HG03045 (cell line): ENCODE measurements around the gene GLI3.

Experiments used
- ATAC-seq: cut with Tn5 transposase; IDR thresholded peaks from one replicate; pipeline ENCODE4 v1.9.1; 2021; ENCODE audit warnings: mild to moderate bottlenecking, moderate library complexity; ENCODE audit not compliant: unreplicated experiment

Gene GLI3

GRCh38 chr7:42180806-42181205 is 56.2 kb downstream of the GLI3 start:
- no peak for ATAC-seq

- no peak for ATAC-seq
These were observed 60.3 kb downstream of the GLI3 start for GRCh38 chr7:42176724-42177101.

GRCh38 chr7:42175834-42176723 is 60.9 kb downstream of the GLI3 start:
- ATAC-seq = no peak

GRCh38 chr7:42174391-42174912 is 62.6 kb downstream of the GLI3 start:
- no peak for ATAC-seq

- ATAC-seq = no peak
These were observed 66.3 kb downstream of the GLI3 start for GRCh38 chr7:42170724-42171123.

GRCh38 chr7:42168512-42168911 is 68.5 kb downstream of the GLI3 start:
- no peak for ATAC-seq

- no peak for ATAC-seq
These were observed 69.3 kb downstream of the GLI3 start for GRCh38 chr7:42167631-42168236.

GRCh38 chr7:42167206-42167605 is 69.8 kb downstream of the GLI3 start:
- ATAC-seq = no peak

- no peak for ATAC-seq
These were observed 72.1 kb downstream of the GLI3 start for GRCh38 chr7:42164881-42165428.

GRCh38 chr7:42162560-42163325 is 74.3 kb downstream of the GLI3 start:
- ATAC-seq = no peak

- ATAC-seq = no peak
These were observed 75.3 kb downstream of the GLI3 start for GRCh38 chr7:42161719-42162118.

- no peak for ATAC-seq
These were observed 75.9 kb downstream of the GLI3 start for GRCh38 chr7:42161110-42161509.

- no peak for ATAC-seq
These were observed 77.9 kb downstream of the GLI3 start for GRCh38 chr7:42159130-42159529.

- no peak for ATAC-seq
These were observed 79.9 kb downstream of the GLI3 start for GRCh38 chr7:42156967-42157721.

GRCh38 chr7:42156291-42156865 is 80.6 kb downstream of the GLI3 start:
- no peak for ATAC-seq

- no peak for ATAC-seq
These were observed 81.3 kb downstream of the GLI3 start for GRCh38 chr7:42155584-42156290.

GRCh38 chr7:42154173-42154572 is 82.8 kb downstream of the GLI3 start:
- ATAC-seq = no peak

GRCh38 chr7:42152329-42153205 is 84.4 kb downstream of the GLI3 start:
- ATAC-seq = no peak
